Measurements from ENCODE around the gene TMEM150B. TPM values are rescaled to one million over a fixed set of nuclear protein-coding genes. Genes with fewer than 3 reads are reported as not detected.

The TMEM150B gene
- polyA plus RNA-seq, 1 donor: 71.4 TPM

- H3K4me3 ChIP-seq (ENCODE audit: low read length): no peak overlapping the region
- H3K27me3 ChIP-seq (ENCODE audit: control insufficient read depth, insufficient read depth, low read length): no peaks in the 10 kb centered on the region
- peaks cover 4% of the 10 kb centered on the region for H3K4me1 ChIP-seq (ENCODE audit: control insufficient read depth, insufficient read depth, low read length)
- DNase-seq: no peak
- H3K9me3 ChIP-seq (ENCODE audit: control insufficient read depth, low read depth, low read length): no peaks in the 10 kb centered on the region
- H3K36me3 ChIP-seq (ENCODE audit: control insufficient read depth, insufficient read depth, low read length): peaks cover 7% of the 10 kb centered on the region
- no peak overlapping the region for H3K27ac ChIP-seq (ENCODE audit: low read length)
- no CpG with 5 or more reads among the region's 14 CpGs for WGBS (ENCODE audit: insufficient coverage, low lambda C conversion rate)
These were observed 20.2 kb downstream of the TMEM150B start for GRCh38 chr19:55304980-55305379.

DNA sequence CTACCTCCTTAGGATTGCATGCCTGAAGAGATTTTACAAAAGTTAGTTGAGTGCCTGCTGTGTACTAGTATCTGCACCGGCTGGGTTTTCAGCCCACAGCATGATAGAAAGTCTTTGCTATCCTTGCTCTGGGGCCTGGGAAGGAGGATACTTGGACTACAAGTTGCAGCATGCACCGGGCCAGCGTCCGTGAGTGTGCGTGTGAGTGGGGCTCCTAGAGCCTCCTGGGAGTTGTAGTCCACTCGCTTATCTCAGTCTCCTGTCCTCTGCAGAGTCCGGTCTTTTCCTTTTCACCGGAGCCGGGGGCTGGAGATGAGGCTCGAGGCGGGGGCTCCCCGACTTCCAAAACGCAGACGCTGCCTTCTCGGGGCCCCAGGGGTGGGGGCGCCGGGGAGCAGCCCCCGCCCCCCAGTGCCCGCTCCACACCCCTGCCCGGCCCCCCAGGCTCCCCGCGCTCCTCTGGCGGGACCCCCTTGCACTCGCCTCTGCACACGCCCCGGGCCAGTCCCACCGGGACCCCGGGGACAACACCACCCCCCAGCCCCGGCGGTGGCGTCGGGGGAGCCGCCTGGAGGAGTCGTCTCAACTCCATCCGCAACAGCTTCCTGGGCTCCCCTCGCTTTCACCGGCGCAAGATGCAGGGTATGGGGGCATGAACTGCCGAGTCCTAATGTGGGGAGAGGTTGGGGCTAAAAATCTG is 20.7 kb downstream of the TMEM150B start:
- Histone ChIP-seq H3K36me3 (ENCODE audit: control insufficient read depth, insufficient read depth, low read length) (peaks cover 7% of the 10 kb centered on the region), H3K27ac (ENCODE audit: low read length) (no peak overlapping the region), H3K9me3 (ENCODE audit: control insufficient read depth, low read depth, low read length) (no peaks in the 10 kb centered on the region), H3K27me3 (ENCODE audit: control insufficient read depth, insufficient read depth, low read length) (no peaks in the 10 kb centered on the region), H3K4me1 (ENCODE audit: control insufficient read depth, insufficient read depth, low read length) (peaks cover 4% of the 10 kb centered on the region), H3K4me3 (ENCODE audit: low read length) (no peak overlapping the region)
- WGBS (ENCODE audit: insufficient coverage, low lambda C conversion rate): no CpG with 5 or more reads among the region's 39 CpGs
- DNase-seq: no peak

GRCh38 chr19:55303477-55303876 is 21.7 kb downstream of the TMEM150B start:
- WGBS (ENCODE audit: insufficient coverage, low lambda C conversion rate): no CpG with 5 or more reads among the region's 11 CpGs
- H3K36me3 ChIP-seq (ENCODE audit: control insufficient read depth, insufficient read depth, low read length): peaks cover 7% of the 10 kb centered on the region

GRCh38 chr19:55302318-55302703 is 22.8 kb downstream of the TMEM150B start:
- Histone ChIP-seq H3K27ac (ENCODE audit: low read length) (no peak overlapping the region), H3K9me3 (ENCODE audit: control insufficient read depth, low read depth, low read length) (no peaks in the 10 kb centered on the region), H3K4me3 (ENCODE audit: low read length) (no peak overlapping the region), H3K27me3 (ENCODE audit: control insufficient read depth, insufficient read depth, low read length) (no peaks in the 10 kb centered on the region), H3K4me1 (ENCODE audit: control insufficient read depth, insufficient read depth, low read length) (peaks cover 4% of the 10 kb centered on the region), H3K36me3 (ENCODE audit: control insufficient read depth, insufficient read depth, low read length) (peaks cover 7% of the 10 kb centered on the region)
- no peak for DNase-seq
- no CpG with 5 or more reads among the region's 12 CpGs for WGBS (ENCODE audit: insufficient coverage, low lambda C conversion rate)

More at GRCh38 chr19:55303477-55303876, 21.7 kb downstream of the TMEM150B start:
- no peaks in the 10 kb centered on the region for H3K9me3 ChIP-seq (ENCODE audit: control insufficient read depth, low read depth, low read length)
- no peak overlapping the region for H3K27ac ChIP-seq (ENCODE audit: low read length)
- H3K4me3 ChIP-seq (ENCODE audit: low read length): no peak overlapping the region
- DNase-seq: no peak
- peaks cover 4% of the 10 kb centered on the region for H3K4me1 ChIP-seq (ENCODE audit: control insufficient read depth, insufficient read depth, low read length)
- no peaks in the 10 kb centered on the region for H3K27me3 ChIP-seq (ENCODE audit: control insufficient read depth, insufficient read depth, low read length)

- no peaks in the 10 kb centered on the region for H3K9me3 ChIP-seq (ENCODE audit: control insufficient read depth, low read depth, low read length)
- peaks cover 4% of the 10 kb centered on the region for H3K4me1 ChIP-seq (ENCODE audit: control insufficient read depth, insufficient read depth, low read length)
- WGBS (ENCODE audit: insufficient coverage, low lambda C conversion rate): no CpG with 5 or more reads among the region's 42 CpGs
- DNase-seq: peak; percentile 74 to 81
- no peak overlapping the region for H3K27ac ChIP-seq (ENCODE audit: low read length)
- H3K36me3 ChIP-seq (ENCODE audit: control insufficient read depth, insufficient read depth, low read length): peaks cover 3% of the 10 kb centered on the region
- H3K4me3 ChIP-seq (ENCODE audit: low read length): peak overlapping the region; percentile 8
- H3K27me3 ChIP-seq (ENCODE audit: control insufficient read depth, insufficient read depth, low read length): no peaks in the 10 kb centered on the region
These were observed 23.5 kb downstream of the TMEM150B start for GRCh38 chr19:55301459-55302317.

- no CpG with 5 or more reads among the region's 15 CpGs for WGBS (ENCODE audit: insufficient coverage, low lambda C conversion rate)
- no peaks in the 10 kb centered on the region for H3K27me3 ChIP-seq (ENCODE audit: control insufficient read depth, insufficient read depth, low read length)
- peak in 1 of 2 donors; percentile 5 for DNase-seq
- H3K36me3 ChIP-seq (ENCODE audit: control insufficient read depth, insufficient read depth, low read length): no peaks in the 10 kb centered on the region
- no peak overlapping the region for H3K4me3 ChIP-seq (ENCODE audit: low read length)
- H3K4me1 ChIP-seq (ENCODE audit: control insufficient read depth, insufficient read depth, low read length): peaks cover 4% of the 10 kb centered on the region
- H3K9me3 ChIP-seq (ENCODE audit: control insufficient read depth, low read depth, low read length): no peaks in the 10 kb centered on the region
- no peak overlapping the region for H3K27ac ChIP-seq (ENCODE audit: low read length)
These were observed 24.2 kb downstream of the TMEM150B start for GRCh38 chr19:55300886-55301458.

DNA sequence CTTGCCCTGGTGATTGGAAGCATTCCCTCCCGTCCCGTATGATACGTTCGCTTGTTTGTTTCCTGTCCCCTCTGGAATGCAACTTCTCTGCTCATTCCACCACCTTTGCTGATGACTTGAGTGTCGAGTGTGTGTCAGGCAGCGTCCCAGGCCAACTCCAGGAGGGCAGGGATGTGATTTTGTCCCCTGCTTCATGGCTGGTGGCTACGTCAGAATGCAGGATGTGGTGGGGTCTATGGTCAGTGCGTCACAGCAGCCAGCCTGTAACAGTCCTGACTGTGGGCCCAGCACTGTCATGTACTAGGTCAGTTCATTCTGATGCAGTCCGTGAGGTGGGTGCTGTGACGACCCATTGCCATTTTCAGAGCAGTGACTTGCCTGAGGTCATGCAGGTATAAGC is 25.1 kb downstream of the TMEM150B start:
- peaks cover 4% of the 10 kb centered on the region for H3K4me1 ChIP-seq (ENCODE audit: control insufficient read depth, insufficient read depth, low read length)
- no peak overlapping the region for H3K4me3 ChIP-seq (ENCODE audit: low read length)
- H3K27ac ChIP-seq (ENCODE audit: low read length): no peak overlapping the region
- H3K27me3 ChIP-seq (ENCODE audit: control insufficient read depth, insufficient read depth, low read length): no peaks in the 10 kb centered on the region
- no CpG with 5 or more reads among the region's 10 CpGs for WGBS (ENCODE audit: insufficient coverage, low lambda C conversion rate)
- H3K36me3 ChIP-seq (ENCODE audit: control insufficient read depth, insufficient read depth, low read length): no peaks in the 10 kb centered on the region
- no peaks in the 10 kb centered on the region for H3K9me3 ChIP-seq (ENCODE audit: control insufficient read depth, low read depth, low read length)
- no peak for DNase-seq

DNA sequence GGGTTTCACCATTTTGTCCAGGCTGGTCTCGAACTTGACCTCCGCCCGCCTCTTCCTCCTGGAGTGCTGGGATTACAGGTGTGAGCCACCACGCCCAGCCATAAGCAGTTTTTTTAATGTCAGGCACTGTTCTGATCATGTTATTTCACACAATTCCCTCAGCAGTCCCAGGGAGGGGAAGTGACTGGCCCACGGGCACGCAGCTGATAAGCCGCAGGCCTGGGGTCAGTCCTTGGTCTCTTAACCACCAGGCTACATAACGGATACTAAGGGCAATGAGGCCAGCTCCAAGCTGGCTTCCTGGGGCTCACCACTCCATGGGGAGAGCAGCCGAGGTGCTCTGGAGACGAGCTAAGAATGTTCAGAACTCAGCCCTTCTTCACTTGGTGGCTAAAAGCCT is 27.9 kb downstream of the TMEM150B start:
- no peak overlapping the region for H3K27ac ChIP-seq (ENCODE audit: low read length)
- H3K36me3 ChIP-seq (ENCODE audit: control insufficient read depth, insufficient read depth, low read length): no peaks in the 10 kb centered on the region
- WGBS (ENCODE audit: insufficient coverage, low lambda C conversion rate): 90% methylated on average over 3 of the region's 10 CpGs
- H3K4me1 ChIP-seq (ENCODE audit: control insufficient read depth, insufficient read depth, low read length): peaks cover 4% of the 10 kb centered on the region
- no peaks in the 10 kb centered on the region for H3K9me3 ChIP-seq (ENCODE audit: control insufficient read depth, low read depth, low read length)
- H3K27me3 ChIP-seq (ENCODE audit: control insufficient read depth, insufficient read depth, low read length): no peaks in the 10 kb centered on the region
- DNase-seq: no peak
- H3K4me3 ChIP-seq (ENCODE audit: low read length): no peak overlapping the region

GRCh38 chr19:55289117-55289796 is 35.9 kb downstream of the TMEM150B start:
- Histone ChIP-seq H3K4me1 (ENCODE audit: control insufficient read depth, insufficient read depth, low read length) (no peaks in the 10 kb centered on the region), H3K27ac (ENCODE audit: low read length) (no peak overlapping the region), H3K36me3 (ENCODE audit: control insufficient read depth, insufficient read depth, low read length) (no peaks in the 10 kb centered on the region), H3K9me3 (ENCODE audit: control insufficient read depth, low read depth, low read length) (no peaks in the 10 kb centered on the region), H3K4me3 (ENCODE audit: low read length) (no peak overlapping the region), H3K27me3 (ENCODE audit: control insufficient read depth, insufficient read depth, low read length) (no peaks in the 10 kb centered on the region)
- DNase-seq: no peak
- no CpG with 5 or more reads among the region's 9 CpGs for WGBS (ENCODE audit: insufficient coverage, low lambda C conversion rate)

Data from large intestine (tissue), 3 donors.